Activated CD4-positive, alpha-beta memory T cell treated with anti-CD3 and anti-CD28 coated beads for 36 hours (primary cell): ENCODE results near the gene NPM1. TPM values are rescaled to one million over a fixed set of nuclear protein-coding genes. Genes with fewer than 3 reads are reported as not detected.
"Not testable (repeated sequence)": the region's sequence is repeated elsewhere in the genome, so short reads cannot be mapped to it uniquely, and the experiment has no call there.

Experiments
- CTCF ChIA-PET: fragments of 350-600 bp; sonication (Branson Sonifier 250); formaldehyde crosslinking; loops from one replicate; lab custom pipeline; 2021; ENCODE audit warnings: antibody characterized with exemption, inconsistent platforms; lab: Charles Lee
- POLR2A ChIA-PET: fragments of 350-600 bp; sonication (Branson Sonifier 250); formaldehyde crosslinking; loops from one replicate; lab custom pipeline; 2021; ENCODE audit warnings: antibody characterized with exemption; lab: Charles Lee
- DNase-seq: peaks from one replicate; pipeline ENCODE4 v3.0.0-alpha.2; 2020
- H3K27ac Mint-ChIP-seq: one replicate; pipeline ENCODE4 v1.8.0; 2021; ENCODE audit warnings: mixed read lengths
- H3K27me3 Mint-ChIP-seq: one replicate; pipeline ENCODE4 v1.8.0; 2021; ENCODE audit warnings: mixed read lengths
- H3K36me3 Mint-ChIP-seq: one replicate; pipeline ENCODE4 v1.8.0; 2021; ENCODE audit warnings: mixed read lengths
- H3K4me1 Mint-ChIP-seq: one replicate; pipeline ENCODE4 v1.8.0; 2021; ENCODE audit warnings: low read depth, mixed read lengths
- H3K4me3 Mint-ChIP-seq: one replicate; pipeline ENCODE4 v1.8.0; 2021; ENCODE audit warnings: mild to moderate bottlenecking, mixed read lengths
- H3K9me3 Mint-ChIP-seq: one replicate; pipeline ENCODE4 v1.8.0; 2021; ENCODE audit warnings: mixed read lengths
- intact Hi-C: fragments of 100-400 bp; cut with micrococcal nuclease; formaldehyde crosslinking; loops from one replicate; pipeline ENCODE4 v1.15.1; 2023
- total RNA-seq, 2 experiments: library from RNA; stranded (reverse); gene quantifications; one replicate each; pipeline ENCODE4 v1.2.3, GENCODE V29; 2021

Gene NPM1, protein sequence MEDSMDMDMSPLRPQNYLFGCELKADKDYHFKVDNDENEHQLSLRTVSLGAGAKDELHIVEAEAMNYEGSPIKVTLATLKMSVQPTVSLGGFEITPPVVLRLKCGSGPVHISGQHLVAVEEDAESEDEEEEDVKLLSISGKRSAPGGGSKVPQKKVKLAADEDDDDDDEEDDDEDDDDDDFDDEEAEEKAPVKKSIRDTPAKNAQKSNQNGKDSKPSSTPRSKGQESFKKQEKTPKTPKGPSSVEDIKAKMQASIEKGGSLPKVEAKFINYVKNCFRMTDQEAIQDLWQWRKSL
- 1,000 to 10,000 TPM; 2,483 to 2,592 TPM for total RNA-seq

DNA sequence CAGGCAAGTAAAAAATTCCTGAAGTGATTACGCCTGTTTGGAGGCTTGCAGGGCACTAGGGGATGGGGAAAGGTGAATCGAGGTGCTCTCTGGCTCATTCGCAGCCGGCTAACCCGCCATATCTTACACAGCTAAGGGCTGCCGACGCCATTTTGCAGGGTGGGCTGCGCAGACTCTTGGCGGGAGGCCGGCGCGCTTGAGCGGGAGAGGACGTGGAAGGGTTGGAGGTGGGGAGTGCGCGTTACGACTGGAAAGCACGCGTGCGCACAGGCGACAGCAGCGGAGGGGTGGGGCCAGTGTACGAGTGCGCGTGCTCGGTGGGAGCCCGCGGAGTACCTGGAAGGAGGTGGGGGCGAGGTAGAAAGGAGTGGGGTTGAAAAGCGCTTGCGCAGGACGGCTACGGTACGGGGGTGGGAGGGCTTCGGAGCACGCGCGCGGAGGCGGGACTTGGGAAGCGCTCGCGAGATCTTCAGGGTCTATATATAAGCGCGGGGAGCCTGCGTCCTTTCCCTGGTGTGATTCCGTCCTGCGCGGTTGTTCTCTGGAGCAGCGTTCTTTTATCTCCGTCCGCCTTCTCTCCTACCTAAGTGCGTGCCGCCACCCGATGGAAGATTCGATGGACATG, at the start of gene NPM1:
TSS of gene NPM1 (plus strand) at position 505 of the 625 bp plus-strand sequence. CDS start at position 605, 100 bp downstream.
- Mint-ChIP-seq H3K4me3 (peak within 1 kb of the TSS; percentile 93), H3K36me3 (peaks cover 45% of the 10 kb centered on the region), H3K27ac (peak within 1 kb of the TSS; percentile 96), H3K4me1 (peaks cover 39% of the 10 kb centered on the region), H3K9me3 (no peaks in the 10 kb centered on the region), H3K27me3 (peaks cover 3% of the 10 kb centered on the region)
- ChIA-PET CTCF (interaction anchor here (1.1 kb wide), 1 partner anchor 31 kb away, joined by 5 read pairs; the partner anchor contains the start of gene FGF18), POLR2A (interaction anchor here (0.8 to 2.6 kb wide), 9 partner anchors 9 to 1056 kb away, joined by 3 to 12 read pairs (median 4); partner anchors contain the start of genes FBXW11 and FGF18)
- intact Hi-C loops = loop anchor here (1.0 to 5.0 kb wide), 10 partner anchors 33 to 1805 kb away; partner anchors contain the start of genes CREBRF, DUSP1, FBXW11 and LCP2
- DNase-seq = peak; percentile 98

DNA sequence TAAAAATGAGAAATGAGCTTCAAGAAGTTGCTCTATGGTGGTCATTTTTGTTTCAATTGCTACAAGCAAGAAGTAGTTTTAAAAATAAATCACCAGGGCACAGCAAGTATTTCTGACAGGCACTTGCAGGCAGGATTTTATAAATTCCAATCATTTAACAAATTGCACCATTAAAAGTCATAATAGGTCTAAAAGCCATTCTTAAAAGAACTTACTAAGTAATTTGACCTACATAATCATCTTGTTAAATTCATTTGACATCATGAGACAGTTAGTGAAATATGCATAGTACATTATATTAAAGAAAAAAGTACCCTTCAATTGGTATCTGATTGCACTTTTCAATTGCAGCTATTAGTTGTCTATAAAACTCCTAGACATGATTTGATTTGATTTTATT, 47.6 kb upstream of the NPM1 start:
- H3K9me3 Mint-ChIP-seq = no peaks in the 10 kb centered on the region
- H3K27me3 Mint-ChIP-seq = peaks cover 25% of the 10 kb centered on the region
- POLR2A ChIA-PET = no interaction called here
- H3K36me3 Mint-ChIP-seq = no peaks in the 10 kb centered on the region
- intact Hi-C loops = no loop called here
- H3K27ac Mint-ChIP-seq = no peak overlapping the region
- DNase-seq = no peak
- peaks cover 9% of the 10 kb centered on the region for H3K4me1 Mint-ChIP-seq
- no peak overlapping the region for H3K4me3 Mint-ChIP-seq
- CTCF ChIA-PET = interaction anchor here (0.6 to 8.4 kb wide), 2 partner anchors 77 to 132 kb away, joined by 3 to 72 read pairs; no protein-coding TSS in a partner anchor

DNA sequence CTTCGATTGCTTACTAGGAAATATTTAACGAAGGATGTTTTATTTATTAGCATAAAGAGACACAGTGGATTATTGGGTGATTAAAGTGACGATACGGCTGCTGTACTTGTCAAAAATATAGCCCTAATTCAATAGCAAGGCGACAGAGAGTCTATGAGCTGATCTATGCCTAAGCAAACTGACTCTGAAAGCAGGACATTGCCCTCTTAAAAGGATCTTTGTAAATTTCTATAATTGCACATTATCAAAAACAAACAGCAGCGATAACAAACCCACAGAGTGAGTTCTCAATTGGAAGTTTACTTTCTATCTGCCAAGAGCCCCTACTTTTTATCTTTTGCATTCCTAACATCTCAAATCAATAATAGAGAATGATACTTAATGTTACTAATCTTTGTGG, 47.2 kb upstream of the NPM1 start:
- CTCF ChIA-PET = interaction anchor here (0.6 to 8.4 kb wide), 2 partner anchors 78 to 133 kb away, joined by 3 to 72 read pairs; no protein-coding TSS in a partner anchor
- POLR2A ChIA-PET = no interaction called here
- Mint-ChIP-seq H3K4me3 (no peak overlapping the region), H3K4me1 (peaks cover 9% of the 10 kb centered on the region), H3K9me3 (no peaks in the 10 kb centered on the region), H3K27ac (no peak overlapping the region), H3K36me3 (no peaks in the 10 kb centered on the region), H3K27me3 (peaks cover 22% of the 10 kb centered on the region)
- DNase-seq = no peak
- intact Hi-C loops = no loop called here

DNA sequence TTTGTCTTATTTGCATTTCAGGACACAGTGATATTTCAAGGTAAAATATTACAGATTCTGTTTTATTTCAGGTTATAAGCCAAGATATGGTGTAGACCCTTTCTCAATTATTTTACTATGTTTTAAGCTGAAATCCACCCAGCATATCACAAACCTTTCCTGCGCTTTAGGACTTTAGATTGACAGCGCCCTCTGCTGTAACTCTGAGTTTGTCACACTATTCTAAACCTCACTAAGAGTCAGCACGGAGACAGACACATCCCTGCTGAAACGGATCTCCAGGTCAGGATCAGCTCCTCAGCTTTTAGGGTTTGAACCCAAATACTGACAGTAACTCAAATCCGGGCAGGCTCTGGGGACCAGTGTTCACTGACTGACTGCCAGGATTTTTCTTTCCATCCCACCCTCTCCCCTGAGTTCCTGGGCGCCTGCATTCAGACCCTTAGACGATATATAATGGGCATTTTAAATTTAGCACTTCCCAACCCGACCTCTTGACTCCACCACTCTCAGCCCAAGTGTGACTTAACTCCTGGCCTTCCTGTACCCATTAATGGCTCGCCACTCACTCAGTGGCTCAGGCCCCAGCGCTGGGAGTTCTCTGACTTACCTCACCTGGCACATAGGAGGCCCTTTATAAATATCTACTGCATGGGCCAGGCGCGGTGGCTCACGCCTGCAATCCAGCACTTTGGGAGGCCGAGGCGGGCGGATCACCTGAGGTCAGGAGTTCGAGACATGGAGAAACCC, 45.1 kb upstream of the NPM1 start:
- CTCF ChIA-PET = interaction anchor here (0.6 to 8.4 kb wide), 11 partner anchors 10 to 1049 kb away, joined by 3 to 72 read pairs (median 4); no protein-coding TSS in a partner anchor
- Mint-ChIP-seq H3K4me1 (no peaks in the 10 kb centered on the region), H3K27ac (no peak overlapping the region), H3K9me3 (no peaks in the 10 kb centered on the region), H3K4me3 (no peak overlapping the region), H3K27me3 (peaks cover 14% of the 10 kb centered on the region), H3K36me3 (no peaks in the 10 kb centered on the region)
- intact Hi-C loops = loop anchor here (1.0 kb wide), 1 partner anchor 135 kb away; no protein-coding TSS in a partner anchor
- DNase-seq = peak; percentile 40
- POLR2A ChIA-PET = no interaction called here

DNA sequence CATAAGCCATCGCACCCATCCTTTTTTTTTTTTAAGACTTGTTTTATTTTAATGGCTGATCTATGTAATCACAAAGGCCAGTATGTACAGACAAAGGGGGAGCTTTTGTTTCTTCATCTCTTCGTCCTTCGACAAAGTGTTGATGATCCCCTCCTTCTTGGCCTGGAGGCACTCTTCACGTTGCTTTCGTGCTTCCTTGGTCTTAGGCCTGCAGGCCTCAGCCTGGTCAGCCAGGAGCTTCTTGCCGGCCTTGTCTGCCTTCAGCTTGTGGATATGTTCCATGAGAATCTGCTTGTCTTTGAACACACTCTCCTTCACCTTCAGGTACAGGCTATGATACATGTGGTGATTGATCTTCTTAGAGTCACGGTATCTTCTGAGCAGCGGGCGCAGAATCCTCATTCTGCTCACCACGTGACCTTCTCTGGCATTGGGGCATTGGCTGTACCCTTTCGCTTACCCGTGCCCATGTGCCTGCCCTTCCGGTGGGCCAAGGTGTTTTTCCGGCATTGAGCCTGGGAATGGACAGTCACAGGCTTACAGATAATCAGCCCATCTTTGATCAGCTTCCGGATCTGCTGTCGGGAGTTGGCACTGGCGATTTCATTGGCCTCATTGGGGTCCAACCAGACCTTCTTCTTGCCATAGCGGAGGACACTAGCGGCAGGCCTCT, 42.6 kb upstream of the NPM1 start:
- Mint-ChIP-seq H3K4me3 (no peak overlapping the region), H3K27ac (no peak overlapping the region), H3K36me3 (no peaks in the 10 kb centered on the region), H3K27me3 (peaks cover 8% of the 10 kb centered on the region), H3K4me1 (no peaks in the 10 kb centered on the region), H3K9me3 (no peaks in the 10 kb centered on the region)
- POLR2A ChIA-PET = no interaction called here
- CTCF ChIA-PET = no interaction called here
- intact Hi-C loops = no loop called here
- DNase-seq = no peak

DNA sequence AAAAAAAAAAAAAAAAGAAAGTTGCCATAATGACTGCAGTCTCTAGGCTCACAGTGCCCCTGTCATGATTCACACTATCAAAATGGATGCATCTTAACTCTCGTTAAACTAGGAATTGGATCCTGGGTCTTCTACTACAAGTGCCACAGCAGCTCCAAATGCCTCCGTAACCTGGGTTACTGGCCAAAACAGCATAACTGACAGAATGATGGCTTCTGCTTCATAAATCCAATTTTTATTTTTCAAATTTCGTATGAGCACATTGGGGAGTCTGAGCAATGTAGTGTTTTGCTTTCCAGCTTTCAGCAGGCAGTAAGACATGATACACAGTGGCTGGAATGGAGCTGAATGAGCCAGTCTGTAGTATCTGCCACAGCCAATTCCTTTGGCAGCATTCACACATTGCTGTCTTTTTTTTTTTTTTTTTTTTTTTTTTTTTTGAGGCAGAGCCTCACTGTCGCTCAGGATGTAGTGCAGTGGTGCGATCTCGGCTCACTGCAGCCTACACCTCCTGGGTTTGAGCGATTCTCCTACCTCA, 36.0 kb upstream of the NPM1 start:
- ChIA-PET POLR2A (no interaction called here), CTCF (no interaction called here)
- no peak for DNase-seq
- H3K27me3 Mint-ChIP-seq = peaks cover 5% of the 10 kb centered on the region
- no peak overlapping the region for H3K27ac Mint-ChIP-seq
- H3K36me3 Mint-ChIP-seq = no peaks in the 10 kb centered on the region
- intact Hi-C loops = no loop called here
- peaks cover 4% of the 10 kb centered on the region for H3K4me1 Mint-ChIP-seq
- no peak overlapping the region for H3K4me3 Mint-ChIP-seq
- H3K9me3 Mint-ChIP-seq = no peaks in the 10 kb centered on the region

DNA sequence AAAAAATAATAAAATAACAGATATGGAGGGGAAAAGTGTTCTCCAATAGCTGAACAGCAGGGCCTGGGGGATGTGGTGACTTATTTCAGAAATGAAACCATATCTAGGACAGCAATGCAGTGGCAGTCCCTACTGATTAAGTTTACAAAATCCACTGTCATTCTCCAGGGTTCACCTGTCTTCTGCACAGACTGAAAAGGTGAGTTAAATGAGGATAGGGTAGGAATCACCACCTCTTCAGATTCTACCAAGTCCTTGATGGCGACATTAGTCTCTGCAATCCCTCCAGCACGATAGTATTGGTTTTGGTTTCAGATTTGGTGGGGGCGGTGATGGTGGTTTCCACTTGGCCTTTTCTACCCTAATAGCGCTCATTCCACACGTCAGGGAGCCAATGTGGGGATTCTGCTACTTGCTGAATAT, 32.3 kb upstream of the NPM1 start:
- peak; percentile 67 for DNase-seq
- H3K9me3 Mint-ChIP-seq = no peaks in the 10 kb centered on the region
- peaks cover 2% of the 10 kb centered on the region for H3K27me3 Mint-ChIP-seq
- intact Hi-C loops = loop anchor here (2.0 kb wide), 1 partner anchor 31 kb away; the partner anchor contains the start of gene NPM1
- H3K4me3 Mint-ChIP-seq = no peak overlapping the region
- H3K27ac Mint-ChIP-seq = peak overlapping the region; percentile 13
- H3K4me1 Mint-ChIP-seq = peaks cover 4% of the 10 kb centered on the region
- ChIA-PET POLR2A (no interaction called here), CTCF (no interaction called here)
- no peaks in the 10 kb centered on the region for H3K36me3 Mint-ChIP-seq

DNA sequence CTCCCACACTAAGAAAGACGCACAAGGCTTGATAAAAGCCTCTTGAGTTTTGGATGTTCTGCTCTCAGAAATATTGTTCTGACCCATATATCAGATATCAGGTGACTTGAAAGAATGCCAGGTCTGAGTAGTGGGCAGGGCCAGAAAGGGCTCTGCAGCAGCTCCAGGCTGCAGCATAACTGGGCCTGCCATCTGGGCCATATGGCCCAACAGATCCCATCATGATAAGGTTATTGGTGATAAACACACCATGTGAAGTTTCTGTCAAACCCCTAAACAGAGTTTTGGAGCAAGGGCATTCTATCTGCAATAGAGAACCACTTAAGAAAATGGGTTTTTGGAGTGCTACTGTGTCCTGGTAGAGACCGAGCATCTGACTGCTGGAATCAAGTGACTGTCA, 29.8 kb upstream of the NPM1 start:
- POLR2A ChIA-PET = no interaction called here

DNA sequence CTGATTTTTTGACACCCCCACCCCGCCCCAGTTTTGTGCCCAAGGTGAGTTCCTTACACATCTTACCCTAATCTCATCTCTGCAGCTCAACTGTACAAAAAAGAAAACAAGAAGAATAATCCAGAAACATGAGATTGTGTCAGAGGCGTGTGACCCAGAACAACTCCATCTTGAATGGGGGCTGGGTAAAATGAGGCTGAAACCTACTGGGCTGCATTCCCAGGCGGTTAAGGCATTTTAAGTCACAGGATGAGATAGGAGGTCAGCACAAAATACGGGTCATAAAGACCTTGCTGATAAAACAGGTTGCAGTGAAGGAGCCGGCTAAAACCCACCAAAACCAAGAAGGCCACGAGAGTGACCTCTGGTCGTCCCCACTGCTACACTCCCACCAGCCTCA, 26.5 kb upstream of the NPM1 start:
- H3K9me3 Mint-ChIP-seq, POLR2A ChIA-PET, H3K27ac Mint-ChIP-seq, H3K27me3 Mint-ChIP-seq, intact Hi-C loops, CTCF ChIA-PET, DNase-seq, H3K4me1 Mint-ChIP-seq, H3K4me3 Mint-ChIP-seq, H3K36me3 Mint-ChIP-seq: not testable (repeated sequence)

More for the DNA sequence above, 29.8 kb upstream of the NPM1 start:
- intact Hi-C loops = no loop called here
- Mint-ChIP-seq H3K36me3 (no peaks in the 10 kb centered on the region), H3K9me3 (no peaks in the 10 kb centered on the region), H3K4me3 (no peak overlapping the region), H3K27ac (no peak overlapping the region), H3K4me1 (peaks cover 4% of the 10 kb centered on the region), H3K27me3 (no peaks in the 10 kb centered on the region)
- no peak for DNase-seq
- CTCF ChIA-PET = interaction anchor here (0.6 kb wide), 1 partner anchor 631 kb away, joined by 3 read pairs; no protein-coding TSS in a partner anchor

DNA sequence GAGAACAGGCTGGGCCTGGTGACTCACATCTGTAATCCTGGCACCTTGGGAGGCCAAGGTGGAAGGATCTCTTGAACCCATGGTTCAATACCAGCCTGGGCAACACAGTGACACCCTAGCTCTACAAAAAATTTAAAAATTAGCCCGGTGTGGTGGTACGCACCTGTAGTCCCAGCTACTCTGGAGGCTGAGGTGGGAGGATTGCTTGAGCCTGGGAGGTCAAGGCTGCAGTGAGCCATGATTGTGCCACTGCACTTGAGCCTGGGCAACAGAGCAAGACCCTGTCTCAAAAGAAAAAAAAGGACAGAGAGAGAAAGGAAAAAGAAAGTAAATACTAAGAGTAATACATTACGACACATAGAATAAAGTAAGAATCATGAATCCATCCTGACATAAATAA, 24.4 kb upstream of the NPM1 start:
- H3K36me3 Mint-ChIP-seq, CTCF ChIA-PET, H3K27ac Mint-ChIP-seq, DNase-seq, H3K4me3 Mint-ChIP-seq, H3K4me1 Mint-ChIP-seq, intact Hi-C loops, H3K9me3 Mint-ChIP-seq, H3K27me3 Mint-ChIP-seq, POLR2A ChIA-PET: not testable (repeated sequence)

DNA sequence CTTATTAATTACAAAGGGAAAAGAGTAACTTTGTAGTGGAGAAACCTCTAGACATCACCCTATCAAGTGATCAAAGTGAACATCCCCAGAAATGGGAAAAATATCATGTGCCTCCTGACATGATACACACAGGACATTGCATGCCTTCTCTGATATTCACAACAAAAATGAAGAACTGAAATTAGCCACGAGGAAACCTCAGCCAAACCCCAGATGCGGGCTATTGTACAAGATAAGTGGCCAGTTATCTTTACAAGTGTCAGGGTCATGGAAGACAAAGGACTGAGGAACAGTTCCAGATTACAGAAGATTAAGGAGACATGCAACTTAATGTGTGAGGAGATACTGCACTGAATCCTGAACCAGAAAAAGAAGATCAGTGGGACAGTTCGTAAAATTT, 23.8 kb upstream of the NPM1 start:
- Mint-ChIP-seq H3K4me3 (no peak overlapping the region), H3K27me3 (peaks cover 8% of the 10 kb centered on the region), H3K36me3 (no peaks in the 10 kb centered on the region), H3K9me3 (no peaks in the 10 kb centered on the region), H3K27ac (no peak overlapping the region), H3K4me1 (no peaks in the 10 kb centered on the region)
- no peak for DNase-seq
- ChIA-PET CTCF (no interaction called here), POLR2A (no interaction called here)
- intact Hi-C loops = no loop called here
